T-cell (primary cell): ENCODE measurements around the gene COPS3. TPM values are rescaled to one million over a fixed set of nuclear protein-coding genes. Genes with fewer than 3 reads are reported as not detected.
A peak's percentile ranks its signal among the peaks of the same experiment; 100 is the strongest.
"Not testable (repeated sequence)": the region's sequence is repeated elsewhere in the genome, so short reads cannot be mapped to it uniquely, and the experiment has no call there.

ENCODE experiments used
- ATAC-seq, 4 experiments: fragments of 200-7000 bp in 3 of 4; fragments of 150-1000 bp in 1 of 4; cut with Tn5 transposase; replicated peaks in 1 of 4; 1 replicate in 3 of 4; 2 replicates in 1 of 4; pipeline ENCODE4 v1.10.0; 2021; ENCODE audit warnings: moderate library complexity in 3 of 4, mild to moderate bottlenecking in 2 of 4, moderate number of reproducible peaks in 1 of 4
- CTCF ChIA-PET, 2 donors: fragments of 300-600 bp; sonication (Branson Sonifier 250); formaldehyde crosslinking; loops; one replicate each; lab custom pipeline; 2022; ENCODE audit warnings: antibody characterized with exemption in 2 of 2; lab: Charles Lee
- POLR2A ChIA-PET, 2 donors: fragments of 300-600 bp; sonication (Branson Sonifier 250); formaldehyde crosslinking; loops; one replicate each; lab custom pipeline; 2022; ENCODE audit warnings: antibody characterized with exemption in 2 of 2; lab: Charles Lee
- DNase-seq, 35 experiments: peaks; one replicate each; pipeline versions ENCODE4 v3.0.0 to v3.0.0-alpha.2; 2013 to 2023
- H3K27ac ChIP-seq: one replicate; pipeline ENCODE4 v1.5.1; 2013; ENCODE audit warnings: low read length
- H3K27me3 ChIP-seq, 2 experiments: replicated peaks in 1 of 2; 1 replicate in 1 of 2; 2 replicates in 1 of 2; pipeline versions ENCODE4 v1.6.1 to v1.7.0; 2013; ENCODE audit warnings: low read length in 1 of 2, mixed read lengths in 1 of 2; ENCODE audit not compliant: control insufficient read depth in 2 of 2, insufficient read depth in 2 of 2; ENCODE audit errors: extremely low read depth in 1 of 2
- H3K36me3 ChIP-seq, 2 donors: 1 replicate in 1 of 2; 2 replicates in 1 of 2; pipeline versions ENCODE4 v1.6.1 to v1.7.0; 2013; ENCODE audit warnings: low read length in 1 of 2; ENCODE audit not compliant: control insufficient read depth in 2 of 2, insufficient read depth in 1 of 2; ENCODE audit errors: extremely low read depth in 1 of 2
- H3K4me1 ChIP-seq, 2 experiments: 1 replicate in 1 of 2; 2 replicates in 1 of 2; pipeline versions ENCODE4 v1.6.1 to v1.7.0; 2013; ENCODE audit warnings: low read length in 2 of 2, mixed read lengths in 1 of 2; ENCODE audit not compliant: insufficient read depth in 2 of 2, control insufficient read depth in 1 of 2; ENCODE audit errors: extremely low read depth in 1 of 2
- H3K4me3 ChIP-seq, 2 donors: 1 replicate in 1 of 2; 2 replicates in 1 of 2; pipeline versions ENCODE4 v1.5.1 to v1.7.0; 2013; ENCODE audit warnings: mild to moderate bottlenecking in 2 of 2, low read length in 1 of 2, moderate library complexity in 1 of 2; ENCODE audit not compliant: control insufficient read depth in 1 of 2; ENCODE audit errors: extremely low read depth in 1 of 2
- H3K9me3 ChIP-seq: 2 replicates; pipeline ENCODE4 v1.7.0; 2013
- H3K27ac Mint-ChIP-seq, 2 donors: one replicate each; pipeline ENCODE4 v1.8.0; 2020 to 2021; ENCODE audit warnings: mild to moderate bottlenecking in 2 of 2, mixed read lengths in 2 of 2
- H3K27me3 Mint-ChIP-seq, 2 donors: one replicate each; pipeline ENCODE4 v1.8.0; 2021 to 2022; ENCODE audit warnings: mixed read lengths in 2 of 2
- H3K36me3 Mint-ChIP-seq: one replicate; pipeline ENCODE4 v1.8.0; 2021; ENCODE audit warnings: mixed read lengths
- H3K4me1 Mint-ChIP-seq, 3 donors: one replicate each; pipeline ENCODE4 v1.8.0; 2020 to 2022; ENCODE audit warnings: mixed read lengths in 3 of 3, mild to moderate bottlenecking in 1 of 3
- H3K4me3 Mint-ChIP-seq, 3 donors: one replicate each; pipeline ENCODE4 v1.8.0; 2020 to 2022; ENCODE audit warnings: mild to moderate bottlenecking in 3 of 3, mixed read lengths in 3 of 3, moderate library complexity in 3 of 3
- H3K9me3 Mint-ChIP-seq, 3 donors: one replicate each; pipeline ENCODE4 v1.8.0; 2020 to 2022; ENCODE audit warnings: mixed read lengths in 3 of 3
- WGBS: methylation state at CpG from one replicate; pipeline ENCODE4 v1.1.5; 2013; ENCODE audit warnings: missing lambda C conversion rate; ENCODE audit not compliant: insufficient coverage; 5-methylcytosine and 5-hydroxymethylcytosine counted together
- total RNA-seq, 35 experiments: library from RNA in 6 of 35; stranded (reverse) in 6 of 35; fragments of 120-200 nt in 1 of 35; gene quantifications; one replicate each; pipeline versions ENCODE4 v1.2.1 to v1.2.4 and lab custom pipeline; 2013 to 2026

COPS3 gene
- total RNA-seq, 5 donors from 2014 or later (not counting 1 experiment from before 2014, with no cell fraction given), result 50.7 to 77.2 (median 55.6) TPM

DNA sequence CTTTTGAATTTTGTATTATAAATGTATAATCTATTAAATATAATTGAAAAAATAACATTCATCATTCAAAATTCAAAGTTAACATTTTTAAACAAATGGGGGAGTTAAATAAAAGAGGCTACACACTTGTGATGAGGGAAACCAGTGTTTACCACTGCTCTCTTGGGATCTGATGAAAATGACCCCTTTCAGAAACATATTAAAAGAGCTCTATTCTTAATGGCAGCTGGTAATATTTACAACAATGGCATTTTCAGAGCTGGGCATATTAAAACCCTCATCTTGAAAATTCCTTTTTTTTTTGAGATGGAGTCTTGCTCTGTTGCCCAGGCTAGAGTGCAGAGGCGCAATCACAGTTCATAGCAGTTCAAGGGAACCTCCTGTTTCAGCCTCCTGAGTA lies 24.7 kb downstream of the COPS3 start:
- H3K4me1 ChIP-seq, result no peaks in the 10 kb centered on the region
- peaks cover 12 to 74% of the 10 kb centered on the region in 2 donors for H3K36me3 ChIP-seq
- Mint-ChIP-seq H3K27me3 (no peaks in the 10 kb centered on the region), H3K4me3 (no peak overlapping the region), H3K4me1 (peaks cover 0 to 6% (median 4%) of the 10 kb centered on the region in 3 donors), H3K27ac (no peak overlapping the region), H3K9me3 (no peaks in the 10 kb centered on the region), H3K36me3 (peaks cover 53% of the 10 kb centered on the region)
- no peak overlapping the region for H3K27ac ChIP-seq
- whole genome bisulfite sequencing, result 100% methylated on average over 1 of the region's 1 CpG
- CTCF ChIA-PET, result no interaction called here
- POLR2A ChIA-PET, result interaction anchor here in 1 of 2 donors (0.6 kb wide), 1 partner anchor 28 kb away, joined by 6 read pairs; no protein-coding TSS in a partner anchor
- H3K27me3 ChIP-seq, result no peaks in the 10 kb centered on the region
- ATAC-seq, result no peak
- H3K9me3 ChIP-seq, result no peaks in the 10 kb centered on the region
- H3K4me3 ChIP-seq, result no peak overlapping the region
- DNase-seq, result no peak

DNA sequence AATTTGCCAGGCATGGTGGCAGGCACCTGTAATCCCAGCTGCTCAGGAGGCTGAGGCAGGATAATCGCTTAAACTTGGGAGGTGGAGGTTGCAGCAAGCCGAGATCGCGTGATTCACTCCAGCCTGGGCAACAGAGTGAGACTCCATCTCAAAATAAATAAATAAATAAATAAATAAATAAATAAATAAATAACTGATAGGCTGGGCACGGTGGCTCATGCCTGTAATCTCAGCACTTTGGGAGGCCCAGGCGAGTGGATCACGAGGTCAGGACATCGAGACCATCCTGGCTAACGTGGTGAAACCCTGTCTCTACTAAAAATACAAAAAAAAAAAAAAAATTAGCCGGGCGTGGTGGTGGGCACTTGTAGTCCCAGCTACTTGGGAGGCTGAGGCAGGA lies 25.4 kb downstream of the COPS3 start:
- H3K4me3 Mint-ChIP-seq, H3K27me3 Mint-ChIP-seq, H3K4me1 Mint-ChIP-seq, H3K27ac ChIP-seq, H3K27me3 ChIP-seq, DNase-seq, H3K4me3 ChIP-seq, POLR2A ChIA-PET, H3K4me1 ChIP-seq, H3K9me3 ChIP-seq, ATAC-seq, H3K9me3 Mint-ChIP-seq, CTCF ChIA-PET: not testable (repeated sequence)
- no CpG with 5 or more reads among the region's 11 CpGs for WGBS
- Mint-ChIP-seq H3K27ac (peak overlapping the region in 1 of 2 donors; percentile 28), H3K36me3 (peaks cover 49% of the 10 kb centered on the region)
- peaks cover 12 to 72% of the 10 kb centered on the region in 2 donors for H3K36me3 ChIP-seq

DNA sequence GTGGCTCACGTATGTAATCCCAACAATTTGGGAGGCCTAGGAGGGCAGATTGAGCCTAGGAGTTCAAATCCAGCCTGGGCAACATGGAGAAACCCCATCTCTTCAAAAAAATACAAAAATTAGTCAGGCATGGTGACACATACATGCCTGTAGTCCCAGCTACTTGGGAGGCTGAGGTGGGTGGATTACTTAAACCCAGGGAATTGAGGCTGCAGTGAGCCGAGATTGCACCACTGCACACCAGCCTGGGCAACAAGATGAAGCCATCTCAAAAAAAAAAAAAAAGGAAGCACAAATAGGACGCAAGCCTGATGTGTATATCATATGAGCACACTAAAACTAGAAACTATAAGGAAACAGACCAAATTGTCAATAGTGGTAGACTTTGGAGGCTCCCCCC lies 27.0 kb downstream of the COPS3 start:
- H3K36me3 Mint-ChIP-seq, result peaks cover 41% of the 10 kb centered on the region
- no peaks in the 10 kb centered on the region for H3K9me3 Mint-ChIP-seq
- DNase-seq (no peak), ATAC-seq (no peak)
- H3K4me3 ChIP-seq, result no peak overlapping the region
- POLR2A ChIA-PET, result no interaction called here
- no peaks in the 10 kb centered on the region for H3K4me1 ChIP-seq
- peaks cover 8 to 67% of the 10 kb centered on the region in 2 donors for H3K36me3 ChIP-seq
- CTCF ChIA-PET, result no interaction called here
- H3K9me3 ChIP-seq, result no peaks in the 10 kb centered on the region
- WGBS, result no CpG with 5 or more reads among the region's 3 CpGs
- H3K4me1 Mint-ChIP-seq, result peaks cover 0 to 6% (median 4%) of the 10 kb centered on the region in 3 donors
- H3K27ac Mint-ChIP-seq, result no peak overlapping the region
- no peaks in the 10 kb centered on the region for H3K27me3 Mint-ChIP-seq
- no peak overlapping the region for H3K27ac ChIP-seq
- H3K27me3 ChIP-seq, result no peaks in the 10 kb centered on the region
- no peak overlapping the region for H3K4me3 Mint-ChIP-seq

DNA sequence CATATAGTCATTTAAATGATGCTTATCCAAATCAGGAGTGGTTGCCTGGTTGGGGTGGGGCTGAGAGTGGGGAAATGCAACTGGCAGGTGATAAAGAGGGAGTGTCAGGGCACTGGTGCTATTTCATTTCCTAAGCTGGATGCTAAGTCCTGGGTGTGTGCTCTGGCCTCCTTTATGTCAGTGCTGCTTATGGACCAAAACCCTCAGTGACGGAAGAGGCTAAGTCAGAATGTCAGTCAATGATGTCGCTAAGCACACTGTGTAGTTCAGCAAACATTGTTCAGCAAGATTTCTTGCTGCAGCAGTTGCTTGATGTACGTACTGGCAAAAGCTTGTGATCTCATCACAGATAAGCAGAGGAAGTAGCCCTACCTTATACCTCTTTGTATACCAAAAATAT lies 27.6 kb downstream of the COPS3 start:
- Mint-ChIP-seq H3K36me3 (peaks cover 38% of the 10 kb centered on the region), H3K9me3 (no peaks in the 10 kb centered on the region), H3K4me1 (peaks cover 0 to 5% (median 4%) of the 10 kb centered on the region in 3 donors), H3K27ac (peak overlapping the region; percentile 22 to 40), H3K4me3 (no peak overlapping the region), H3K27me3 (no peaks in the 10 kb centered on the region)
- no peak for ATAC-seq
- Histone ChIP-seq H3K27ac (no peak overlapping the region), H3K9me3 (no peaks in the 10 kb centered on the region), H3K4me3 (no peak overlapping the region), H3K27me3 (no peaks in the 10 kb centered on the region), H3K4me1 (no peaks in the 10 kb centered on the region), H3K36me3 (peaks cover 5 to 67% of the 10 kb centered on the region in 2 donors)
- peak in 1 of 35 experiments; percentile 11 for DNase-seq
- ChIA-PET POLR2A (interaction anchor here in 1 of 2 donors (0.5 kb wide), 1 partner anchor 62 kb away, joined by 3 read pairs; no protein-coding TSS in a partner anchor), CTCF (no interaction called here)
- WGBS, result 88% methylated on average over 2 of the region's 3 CpGs

DNA sequence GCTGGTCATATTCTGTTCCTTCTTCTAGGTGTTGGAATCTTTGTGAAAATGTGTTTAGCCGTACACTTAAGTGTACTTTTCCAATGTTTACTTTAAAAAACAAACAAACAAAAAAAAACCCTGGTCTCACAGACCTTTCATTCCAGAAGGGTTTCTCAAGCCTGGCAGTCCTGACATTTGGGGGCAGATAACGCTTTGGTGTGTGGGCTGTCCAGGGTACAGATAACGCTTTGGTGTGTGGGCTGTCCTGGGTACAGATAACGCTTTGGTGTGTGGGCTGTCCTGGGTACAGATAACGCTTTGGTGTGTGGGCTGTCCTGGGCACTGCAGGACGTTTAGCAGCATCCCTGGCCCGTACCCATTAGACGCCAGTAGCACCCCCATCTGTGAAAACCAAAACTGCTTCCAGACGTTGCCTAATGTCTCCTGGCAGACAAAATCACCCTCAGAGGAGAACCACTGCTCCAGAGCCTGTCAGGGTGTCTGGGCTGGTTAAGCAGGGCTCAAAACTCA lies 28.8 kb downstream of the COPS3 start:
- H3K4me1 Mint-ChIP-seq, result peaks cover 0 to 5% (median 4%) of the 10 kb centered on the region in 3 donors
- H3K36me3 Mint-ChIP-seq, result peaks cover 39% of the 10 kb centered on the region
- H3K9me3 ChIP-seq, result no peaks in the 10 kb centered on the region
- no peaks in the 10 kb centered on the region for H3K9me3 Mint-ChIP-seq
- 78% methylated on average over 8 of the region's 9 CpGs for whole genome bisulfite sequencing
- H3K27ac ChIP-seq, result no peak overlapping the region
- DNase-seq, result no peak
- H3K36me3 ChIP-seq, result peaks cover 5 to 72% of the 10 kb centered on the region in 2 donors
- ATAC-seq, result no peak
- ChIA-PET CTCF (no interaction called here), POLR2A (no interaction called here)
- H3K4me3 Mint-ChIP-seq, result no peak overlapping the region
- H3K27ac Mint-ChIP-seq, result no peak overlapping the region
- no peaks in the 10 kb centered on the region for H3K27me3 Mint-ChIP-seq
- no peaks in the 10 kb centered on the region for H3K27me3 ChIP-seq
- no peaks in the 10 kb centered on the region for H3K4me1 ChIP-seq
- no peak overlapping the region for H3K4me3 ChIP-seq

DNA sequence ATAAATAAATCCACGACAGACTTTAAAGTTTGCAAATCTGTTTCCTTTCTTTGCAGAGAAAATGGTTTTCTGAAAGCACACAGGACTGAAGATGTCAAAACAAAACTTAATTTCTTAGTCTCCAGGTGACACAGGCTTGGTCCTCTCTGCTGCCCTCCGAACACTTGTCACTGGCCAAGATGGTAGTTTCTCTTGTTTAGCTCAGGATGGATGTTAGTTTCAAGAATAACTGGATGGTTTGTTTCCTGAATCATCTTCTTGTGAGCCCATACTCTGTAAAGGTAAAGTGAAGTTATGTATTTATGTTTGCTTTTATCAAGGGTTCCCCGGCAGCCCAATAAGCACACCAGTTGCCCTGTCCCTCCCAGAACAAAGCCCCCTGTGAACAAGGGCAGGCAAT lies 34.2 kb downstream of the COPS3 start:
- Histone ChIP-seq H3K4me3 (no peak overlapping the region), H3K36me3 (peaks cover 0 to 40% of the 10 kb centered on the region in 2 donors), H3K27ac (no peak overlapping the region), H3K4me1 (no peaks in the 10 kb centered on the region), H3K9me3 (no peaks in the 10 kb centered on the region), H3K27me3 (no peaks in the 10 kb centered on the region)
- Mint-ChIP-seq H3K36me3 (peaks cover 25% of the 10 kb centered on the region), H3K27ac (peak overlapping the region; percentile 34 to 50), H3K4me3 (no peak overlapping the region), H3K9me3 (no peaks in the 10 kb centered on the region), H3K27me3 (no peaks in the 10 kb centered on the region), H3K4me1 (no peaks in the 10 kb centered on the region)
- DNase-seq (no peak), ATAC-seq (no peak)
- WGBS, result 100% methylated on average over 1 of the region's 3 CpGs
- POLR2A ChIA-PET, result no interaction called here
- CTCF ChIA-PET, result no interaction called here
